ENCODE data around the gene CRISP1.

DNA sequence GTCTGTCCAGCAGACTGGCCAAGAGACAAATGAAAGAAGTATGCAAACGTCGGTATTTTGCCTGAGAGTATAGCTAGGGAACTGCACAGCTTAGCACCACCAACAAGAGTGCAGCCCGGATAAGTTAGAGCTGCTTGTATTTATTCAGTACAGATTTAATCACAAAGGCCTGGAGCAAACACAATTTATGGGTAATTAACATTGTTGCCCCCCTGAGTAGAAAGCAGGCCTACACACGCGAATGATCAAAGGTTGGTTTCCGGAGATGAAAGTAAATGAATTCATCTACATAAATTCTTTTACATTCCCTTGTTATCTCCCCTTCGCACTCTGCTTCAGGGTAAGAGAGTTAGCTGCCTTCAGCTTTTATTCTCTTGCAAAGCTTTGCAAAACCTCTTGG, 24.7 kb upstream of the CRISP1 start:
- TF ChIP-seq POLR2A (IDR thresholded peaks at IDR 0.05; ENCODE audit: low read length) = no peak
- no peak for TF ChIP-seq GATA1 (IDR thresholded peaks at IDR 0.05; ENCODE audit: low read depth, low read length)

All from erythroblast (primary cell).